HG03139 (cell line): Measurements from ENCODE around the gene KAT5.
"Not testable (repeated sequence)": the region's sequence is repeated elsewhere in the genome, so short reads cannot be mapped to it uniquely, and the experiment has no call there.

Source experiments
- ATAC-seq: cut with Tn5 transposase; IDR thresholded peaks from one replicate; pipeline ENCODE4 v1.9.1; 2021; ENCODE audit not compliant: unreplicated experiment

KAT5 gene

DNA sequence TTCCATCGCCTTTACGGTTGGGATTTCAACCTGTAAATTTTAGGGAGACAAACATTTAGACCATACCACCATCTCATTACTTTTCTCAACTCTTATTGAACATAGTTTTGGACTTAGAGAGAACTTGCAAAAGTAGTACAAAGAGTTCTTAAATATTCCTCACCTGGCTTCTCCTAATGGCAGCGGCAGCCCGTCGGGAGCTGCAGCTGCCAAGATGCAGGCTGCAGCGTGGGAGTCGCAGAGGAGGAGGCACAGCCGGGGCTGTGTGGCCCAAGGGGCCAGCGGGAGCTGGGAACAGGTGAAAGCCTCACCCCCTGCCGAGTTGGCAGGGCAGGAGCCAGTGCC lies 31.6 kb downstream of the KAT5 start:
- no peak for ATAC-seq

DNA sequence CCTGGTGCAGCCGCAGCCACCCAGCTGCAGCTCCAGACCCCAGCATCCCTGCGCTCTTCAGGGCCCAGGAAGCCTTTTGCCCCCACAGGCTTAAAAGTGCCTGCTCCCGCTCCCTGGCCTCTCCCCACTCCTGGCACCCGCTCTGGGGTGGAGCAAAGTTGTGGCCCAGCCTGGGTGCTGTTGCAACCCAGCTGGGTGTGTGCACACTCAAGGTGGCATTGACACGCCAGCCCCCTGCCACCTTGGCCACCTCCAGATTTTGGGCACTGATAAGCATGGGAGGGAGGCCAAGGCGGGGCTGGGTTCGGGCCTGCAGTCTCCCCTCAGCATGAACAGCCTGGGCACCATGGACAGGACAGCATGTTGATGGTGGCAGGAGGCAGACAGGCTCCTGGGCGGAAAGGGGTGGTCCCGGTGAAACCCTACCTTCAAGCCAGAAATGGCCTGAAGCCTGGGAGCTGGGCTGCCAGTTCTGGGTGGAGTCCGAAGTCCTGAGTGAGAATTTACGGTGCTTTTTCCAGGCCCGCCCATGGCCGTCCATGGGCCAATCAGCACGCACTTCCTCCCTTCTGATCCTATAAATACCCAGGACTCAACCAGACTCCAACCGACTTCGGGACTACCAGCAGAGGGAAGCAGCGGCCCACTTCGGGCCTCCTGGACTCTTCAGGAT lies 32.1 kb downstream of the KAT5 start:
- no peak for ATAC-seq

DNA sequence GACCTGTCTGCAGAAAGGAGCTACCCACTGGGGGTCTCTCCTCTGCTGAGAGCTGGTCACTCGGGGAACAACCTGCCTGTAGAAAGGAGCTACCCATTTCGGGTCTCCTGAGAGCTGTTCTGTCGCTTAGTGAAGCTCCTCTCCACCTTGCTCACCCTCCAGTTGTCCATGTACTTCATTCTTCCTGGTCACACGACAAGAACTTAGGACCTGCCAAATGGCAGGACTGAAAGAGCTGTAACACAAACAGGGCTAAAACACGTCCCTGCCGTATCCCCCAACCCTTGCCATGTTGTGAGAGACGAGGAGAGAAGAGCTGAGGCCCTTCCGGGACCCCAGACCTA lies 32.6 kb downstream of the KAT5 start:
- no peak for ATAC-seq

DNA sequence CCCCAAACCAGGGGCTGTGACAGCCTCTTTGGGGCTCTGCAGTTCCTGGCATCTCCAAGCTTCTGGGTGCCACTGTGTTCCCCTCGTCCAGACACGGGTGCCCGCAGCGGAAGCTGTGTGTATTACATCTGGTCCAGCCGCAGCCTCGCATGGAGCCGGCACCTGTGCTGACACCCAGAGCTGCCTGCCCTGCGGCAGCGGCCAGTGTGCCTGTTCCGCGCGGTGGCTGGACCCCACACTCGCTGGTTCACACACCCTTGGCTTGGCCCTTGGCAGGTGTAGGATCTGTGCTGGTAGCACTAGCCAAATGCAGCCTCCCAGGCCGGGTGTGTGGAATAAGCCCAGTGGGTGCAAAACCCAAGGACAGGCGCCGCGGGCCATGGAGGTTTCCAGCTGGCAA lies 33.0 kb downstream of the KAT5 start:
- ATAC-seq: no peak

DNA sequence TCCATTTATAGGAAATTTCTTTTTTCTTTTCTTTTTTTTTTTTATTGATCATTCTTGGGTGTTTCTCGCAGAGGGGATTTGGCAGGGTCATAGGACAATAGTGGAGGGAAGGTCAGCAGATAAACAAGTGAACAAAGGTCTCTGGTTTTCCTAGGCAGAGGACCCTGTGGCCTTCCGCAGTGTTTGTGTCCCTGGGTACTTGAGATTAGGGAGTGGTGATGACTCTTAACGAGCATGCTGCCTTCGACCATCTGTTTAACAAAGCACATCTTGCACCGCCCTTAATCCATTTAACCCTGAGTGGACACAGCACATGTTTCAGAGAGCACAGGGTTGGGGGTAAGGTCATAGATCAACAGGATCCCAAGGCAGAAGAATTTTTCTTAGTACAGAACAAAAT lies 50.1 kb downstream of the KAT5 start:
- not testable (repeated sequence) for ATAC-seq

DNA sequence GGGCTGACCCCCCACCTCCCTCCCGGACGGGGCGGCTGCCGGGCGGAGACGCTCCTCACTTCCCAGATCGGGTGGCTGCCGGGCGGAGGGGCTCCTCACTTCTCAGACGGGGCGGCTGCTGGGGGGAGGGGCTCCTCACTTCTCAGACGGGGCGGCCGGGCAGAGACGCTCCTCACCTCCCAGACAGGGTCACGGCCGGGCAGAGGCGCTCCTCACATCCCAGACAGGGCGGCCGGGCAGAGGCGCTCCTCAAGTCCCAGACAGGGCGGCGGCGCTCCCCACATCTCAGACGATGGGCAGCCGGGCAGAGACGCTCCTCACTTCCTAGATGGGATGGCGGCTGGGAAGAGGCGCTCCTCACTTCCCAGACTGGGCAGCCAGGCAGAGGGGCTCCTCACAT lies 50.8 kb downstream of the KAT5 start:
- ATAC-seq: not testable (repeated sequence)

DNA sequence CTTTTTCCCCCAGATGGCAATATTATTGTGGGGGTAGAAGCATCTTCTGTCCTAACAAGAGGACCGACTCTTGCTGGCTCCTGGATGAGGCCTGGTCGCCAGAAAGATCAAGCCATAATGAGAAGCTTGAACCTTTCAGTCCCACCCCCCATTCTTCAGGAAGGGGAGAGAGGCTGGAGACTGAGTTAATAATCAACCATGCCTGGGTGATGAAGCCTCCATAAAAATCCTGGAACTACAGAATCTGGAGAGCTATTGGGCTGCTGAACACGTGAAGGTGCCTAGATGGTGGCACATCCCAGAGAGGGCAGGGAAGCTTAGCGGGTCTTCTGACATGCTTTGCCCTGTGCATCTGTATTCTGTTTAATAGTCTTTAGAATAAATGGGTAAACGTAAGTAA lies 52.4 kb downstream of the KAT5 start:
- no peak for ATAC-seq

DNA sequence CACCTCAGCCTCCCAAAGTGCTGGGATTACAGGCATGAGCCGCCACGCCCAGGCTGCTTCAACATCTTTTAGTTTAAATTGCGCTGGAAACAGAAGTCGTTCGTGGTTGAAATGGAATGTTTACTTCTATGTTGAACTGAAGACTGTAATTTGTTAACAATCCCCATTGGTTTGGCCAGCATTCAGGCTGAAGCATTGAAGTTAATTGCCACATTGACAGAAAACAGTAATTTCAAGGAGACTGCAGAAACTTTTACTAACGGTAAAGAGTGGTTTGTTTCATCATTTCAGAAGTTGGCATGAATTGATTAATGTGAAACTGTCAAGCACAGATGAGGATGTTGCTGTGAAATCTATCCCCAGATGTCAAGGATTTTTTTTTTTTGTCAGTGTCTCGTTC lies 54.5 kb downstream of the KAT5 start:
- ATAC-seq: no peak

DNA sequence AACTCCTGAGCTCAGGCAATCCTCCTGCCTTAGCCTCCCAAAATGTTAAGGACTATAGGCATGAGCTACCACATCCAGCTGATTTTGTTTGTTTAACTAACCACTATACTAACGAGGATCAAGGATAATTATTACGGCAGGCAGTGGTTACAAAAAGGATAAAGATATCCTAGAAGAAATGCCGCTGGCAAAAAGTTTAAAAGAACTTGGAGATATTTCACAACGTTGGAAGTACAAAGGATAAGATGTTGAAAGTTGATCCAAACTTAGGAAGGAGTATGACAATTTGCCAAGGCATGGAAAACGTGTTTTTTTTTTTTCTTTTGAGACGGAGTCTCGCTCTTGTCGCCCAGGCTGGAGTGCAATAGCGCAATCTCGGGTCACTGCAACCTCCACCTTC lies 55.4 kb downstream of the KAT5 start:
- no peak for ATAC-seq

DNA sequence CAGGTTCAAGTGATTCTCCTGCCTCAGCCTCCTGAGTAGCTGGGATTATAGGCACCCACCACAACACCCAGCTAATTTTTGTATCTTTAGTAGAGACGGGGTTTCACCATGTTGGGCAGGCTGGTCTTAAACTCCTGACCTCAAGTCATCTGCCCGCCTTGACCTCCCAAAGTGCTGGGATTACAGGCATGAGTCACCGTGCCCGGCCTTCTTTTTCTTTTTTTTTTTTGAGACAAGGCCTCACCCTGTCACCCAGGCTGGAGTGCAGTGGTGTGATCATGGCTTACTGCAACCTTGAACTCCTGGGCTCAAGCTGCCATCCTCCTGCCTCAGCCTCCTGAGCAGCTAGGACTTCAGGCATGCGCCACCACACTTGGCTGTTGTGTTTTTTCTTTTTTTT lies 55.8 kb downstream of the KAT5 start:
- not testable (repeated sequence) for ATAC-seq
